IPS-NIHi11 (cell line): Measurements from ENCODE around the gene C2CD4B.

ENCODE experiments used
- DNase-seq: peaks from one replicate; pipeline ENCODE4 v3.0.0; 2012; ENCODE audit warnings: mixed read lengths, low spot score

C2CD4B gene

GRCh38 chr15:62147551-62147950, 17.5 kb downstream of the C2CD4B start:
- DNase-seq, result no peak

GRCh38 chr15:62147149-62147548, 17.9 kb downstream of the C2CD4B start:
- no peak for DNase-seq

- DNase-seq, result no peak
Measured at GRCh38 chr15:62145015-62145735, 19.9 kb downstream of the C2CD4B start.

- DNase-seq, result peak; percentile 18
Measured at GRCh38 chr15:62142736-62143135, 22.3 kb downstream of the C2CD4B start.

- no peak for DNase-seq
Measured at GRCh38 chr15:62141643-62142588, 23.2 kb downstream of the C2CD4B start.

- no peak for DNase-seq
Measured at GRCh38 chr15:62141200-62141599, 23.9 kb downstream of the C2CD4B start.

- DNase-seq, result no peak
Measured at GRCh38 chr15:62138124-62138523, 27.0 kb downstream of the C2CD4B start.

GRCh38 chr15:62136911-62137865, 27.9 kb downstream of the C2CD4B start:
- no peak for DNase-seq

- no peak for DNase-seq
Measured at GRCh38 chr15:62135532-62136134, 29.5 kb downstream of the C2CD4B start.

GRCh38 chr15:62133141-62133540, 31.9 kb downstream of the C2CD4B start:
- no peak for DNase-seq

GRCh38 chr15:62128916-62129315, 36.2 kb downstream of the C2CD4B start:
- no peak for DNase-seq

GRCh38 chr15:62126364-62126763, 38.7 kb downstream of the C2CD4B start:
- no peak for DNase-seq

GRCh38 chr15:62125773-62126172, 39.3 kb downstream of the C2CD4B start:
- DNase-seq, result peak; percentile 26

- DNase-seq, result no peak
Measured at GRCh38 chr15:62124973-62125303, 40.1 kb downstream of the C2CD4B start.

GRCh38 chr15:62124176-62124972, 40.7 kb downstream of the C2CD4B start:
- no peak for DNase-seq

- DNase-seq, result no peak
Measured at GRCh38 chr15:62122249-62122648, 42.8 kb downstream of the C2CD4B start.

- no peak for DNase-seq
Measured at GRCh38 chr15:62121273-62122015, 43.6 kb downstream of the C2CD4B start.

GRCh38 chr15:62120776-62121175, 44.3 kb downstream of the C2CD4B start:
- no peak for DNase-seq

GRCh38 chr15:62119874-62120273, 45.2 kb downstream of the C2CD4B start:
- no peak for DNase-seq

GRCh38 chr15:62119227-62119864, 45.7 kb downstream of the C2CD4B start:
- peak; percentile 15 for DNase-seq
